K562 (cell line): Measurements from ENCODE around the gene CCNL2. TPM values are rescaled to one million over a fixed set of nuclear protein-coding genes. Genes with fewer than 3 reads are reported as not detected.

Experiments
- CBFB ChIP-seq: sonication (generic); formaldehyde crosslinking; IDR thresholded peaks from 2 replicates; pipeline ENCODE4 v1.4.0; 2020; ENCODE audit warnings: mild to moderate bottlenecking, missing genetic modification reagents
- CHD1 ChIP-seq: fragments of 200-600 bp; sonication (generic); IDR thresholded peaks from one replicate; pipeline ENCODE4 v1.6.1; 2012; ENCODE audit warnings: mild to moderate bottlenecking, moderate library complexity, low read length, inconsistent platforms
- CTBP1 ChIP-seq: fragments of 450-650 bp; IDR thresholded peaks from 2 replicates; pipeline ENCODE4 v1.6.1; 2016; ENCODE audit warnings: borderline replicate concordance
- HMGN3 ChIP-seq: IDR thresholded peaks from 2 replicates; pipeline ENCODE4 v1.6.1; 2011; ENCODE audit warnings: borderline replicate concordance, low read depth, mild to moderate bottlenecking, mixed read lengths, low read length; ENCODE audit not compliant: insufficient read length; ENCODE audit errors: extremely low read depth
- KDM5B ChIP-seq: fragments of 200-600 bp; sonication (generic); IDR thresholded peaks from 2 replicates; pipeline ENCODE4 v1.6.1; 2012; ENCODE audit warnings: low read depth, mild to moderate bottlenecking, moderate library complexity, low read length, control low read depth, inconsistent platforms; ENCODE audit not compliant: insufficient replicate concordance
- POLR2A ChIP-seq: fragments of 450-650 bp; conservative IDR thresholded peaks from 2 replicates; pipeline ENCODE4 v1.6.1; 2016
- POLR2G ChIP-seq: fragments of 200-400 bp; formaldehyde crosslinking; IDR thresholded peaks from 2 replicates; pipeline ENCODE4 v1.6.1; 2017; ENCODE audit warnings: low read depth, mild to moderate bottlenecking, antibody characterized with exemption, low read length, moderate library complexity
- SMC3 ChIP-seq: conservative IDR thresholded peaks from 2 replicates; pipeline ENCODE4 v1.6.1; 2011; ENCODE audit warnings: low read depth, low read length, improper control_type of control experiment; ENCODE audit not compliant: insufficient read depth
- TEAD1 ChIP-seq, 2 experiments: fragments of 450-650 bp in 1 of 2; sonication (generic) in 1 of 2; formaldehyde crosslinking; IDR thresholded peaks; 2 replicates each; pipeline versions ENCODE4 v1.4.0 to v1.8.0; 2020 to 2022; ENCODE audit warnings: mild to moderate bottlenecking in 2 of 2, missing genetic modification reagents in 1 of 2
- ZBTB17 ChIP-seq: fragments of 450-650 bp; formaldehyde crosslinking; IDR thresholded peaks from 2 replicates; pipeline ENCODE4 v1.4.0; 2020; ENCODE audit warnings: mild to moderate bottlenecking
- ZBTB7A ChIP-seq: IDR thresholded peaks from 2 replicates; pipeline ENCODE4 v1.6.1; 2011; ENCODE audit warnings: low read depth, mild to moderate bottlenecking, low read length, moderate library complexity, borderline replicate concordance; ENCODE audit not compliant: control insufficient read depth
- ZNF146 ChIP-seq: IDR thresholded peaks from one replicate; pipeline ENCODE4 v1.6.1; 2018; ENCODE audit warnings: missing compliant biosample characterization; ENCODE audit not compliant: unreplicated experiment
- ZNF584 ChIP-seq: fragments of 200-800 bp; sonication (Bioruptor generic); IDR thresholded peaks from 2 replicates; pipeline ENCODE4 v1.6.1; 2016; ENCODE audit warnings: low read depth, mild to moderate bottlenecking, missing genetic modification characterization, missing compliant biosample characterization
- ZNF695 ChIP-seq: fragments of 450-650 bp; formaldehyde crosslinking; IDR thresholded peaks from 2 replicates; pipeline ENCODE4 v1.4.0; 2020; ENCODE audit warnings: mild to moderate bottlenecking, moderate library complexity
- polyA plus RNA-seq, 8 experiments: library from polyadenylated mRNA; depleted of rRNA in 4 of 8; stranded (reverse) in 5 of 8; unstranded in 3 of 8; fragments of >200 nt; fragmentation: Nextera tagmentation in 2 of 8; fragmentation: Illumina TruSeq in 1 of 8; extraction: Ambion mirVana in 2 of 8; extraction: Trizol in 1 of 8; gene quantifications; 2 replicates each; pipeline versions ENCODE4 v1.2.1 to v1.2.3, GENCODE V29; 2011 to 2014; ENCODE audit warnings: inconsistent platforms in 1 of 8, missing spikeins in 1 of 8
- total RNA-seq, 7 experiments: library from RNA; depleted of rRNA in 6 of 7; stranded (reverse); fragments of >200 nt in 6 of 7; fragmentation: Illumina TruSeq in 2 of 7; extraction: Trizol in 2 of 7; gene quantifications; 2 replicates each; pipeline versions ENCODE4 v1.2.1 to v1.2.3, GENCODE V29; 2011 to 2021; ENCODE audit warnings: low replicate concordance in 1 of 7
- TF ChIP-seq, protein P1 (sequence below), 2 experiments: fragments of 450-650 bp in 1 of 2; sonication (generic) in 1 of 2; formaldehyde crosslinking in 1 of 2; IDR thresholded peaks; 2 replicates each; pipeline versions ENCODE4 v1.7.1 to v1.9.0; 2016 to 2022; ENCODE audit warnings: inconsistent platforms in 1 of 2, mild to moderate bottlenecking in 1 of 2, missing genetic modification reagents in 1 of 2
- TF ChIP-seq, protein P2 (sequence below): sonication (generic); formaldehyde crosslinking; IDR thresholded peaks from 2 replicates; pipeline ENCODE4 v1.8.1; 2023; ENCODE audit warnings: mild to moderate bottlenecking, missing genetic modification reagents, moderate library complexity

Gene CCNL2
- total and polyA plus RNA-seq, 9 of the 15 experiments (the other 6 are each of a cell fraction or from before 2014, with no cell fraction given), result 2.8 to 287 (median 94.5) TPM

DNA sequence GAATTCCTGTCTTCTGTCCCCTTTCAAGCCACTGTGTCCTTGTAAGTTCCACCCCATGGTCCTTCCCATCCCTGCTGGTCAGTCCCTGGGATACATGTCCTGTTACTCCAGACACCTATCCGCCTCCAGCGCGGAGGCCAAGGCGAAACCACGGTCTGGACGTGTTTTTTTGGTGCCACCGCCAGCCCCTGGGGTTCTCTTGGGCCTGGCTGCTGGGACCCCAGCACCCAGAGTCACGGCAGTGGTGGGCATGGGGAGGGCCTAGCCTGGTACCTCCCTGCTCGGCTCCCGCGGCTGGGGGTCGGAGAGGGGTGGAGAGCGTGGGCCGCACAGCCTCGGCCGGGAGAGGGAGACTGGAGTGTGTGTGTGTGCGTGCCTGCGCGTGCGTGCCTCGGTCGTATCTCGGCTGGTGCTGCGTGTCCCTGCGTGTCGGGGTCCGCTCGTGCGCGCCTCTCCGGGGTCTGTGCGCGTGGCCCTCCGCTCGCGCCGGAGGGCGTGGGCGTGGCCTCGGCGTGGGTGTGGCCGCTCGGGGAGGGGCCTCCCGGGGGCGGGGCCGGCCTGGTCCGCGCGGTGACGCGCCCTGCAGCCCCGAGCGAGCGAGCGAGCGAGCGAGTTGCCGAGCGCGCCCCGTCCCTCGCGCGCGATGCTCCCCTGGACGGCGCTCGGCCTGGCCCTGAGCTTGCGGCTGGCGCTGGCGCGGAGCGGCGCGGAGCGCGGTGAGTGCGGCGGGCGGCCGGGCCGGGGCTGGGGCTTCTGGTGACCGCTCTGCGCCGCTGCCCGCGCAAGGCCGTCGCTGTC, 36.2 kb upstream of the CCNL2 start, which contains the start of gene VWA1 (continued):
- TF ChIP-seq TEAD1 (CRISPR knock-in tag; IDR thresholded peaks at IDR 0.05), result 0 out of 4 replicates have a peak, but pooled peaks of 1 of the 2 experiments have one; percentile 37
- TF ChIP-seq ZBTB17 (CRISPR knock-in tag), result peak; percentile 70
- TF ChIP-seq POLR2A, result peak; percentile 44; the same call in 1 of the 2 replicates
- 0 out of 2 replicates have a peak, but pooled peaks have one; percentile 18 for TF ChIP-seq ZNF695 (CRISPR knock-in tag)
- TF ChIP-seq, protein P1, sequence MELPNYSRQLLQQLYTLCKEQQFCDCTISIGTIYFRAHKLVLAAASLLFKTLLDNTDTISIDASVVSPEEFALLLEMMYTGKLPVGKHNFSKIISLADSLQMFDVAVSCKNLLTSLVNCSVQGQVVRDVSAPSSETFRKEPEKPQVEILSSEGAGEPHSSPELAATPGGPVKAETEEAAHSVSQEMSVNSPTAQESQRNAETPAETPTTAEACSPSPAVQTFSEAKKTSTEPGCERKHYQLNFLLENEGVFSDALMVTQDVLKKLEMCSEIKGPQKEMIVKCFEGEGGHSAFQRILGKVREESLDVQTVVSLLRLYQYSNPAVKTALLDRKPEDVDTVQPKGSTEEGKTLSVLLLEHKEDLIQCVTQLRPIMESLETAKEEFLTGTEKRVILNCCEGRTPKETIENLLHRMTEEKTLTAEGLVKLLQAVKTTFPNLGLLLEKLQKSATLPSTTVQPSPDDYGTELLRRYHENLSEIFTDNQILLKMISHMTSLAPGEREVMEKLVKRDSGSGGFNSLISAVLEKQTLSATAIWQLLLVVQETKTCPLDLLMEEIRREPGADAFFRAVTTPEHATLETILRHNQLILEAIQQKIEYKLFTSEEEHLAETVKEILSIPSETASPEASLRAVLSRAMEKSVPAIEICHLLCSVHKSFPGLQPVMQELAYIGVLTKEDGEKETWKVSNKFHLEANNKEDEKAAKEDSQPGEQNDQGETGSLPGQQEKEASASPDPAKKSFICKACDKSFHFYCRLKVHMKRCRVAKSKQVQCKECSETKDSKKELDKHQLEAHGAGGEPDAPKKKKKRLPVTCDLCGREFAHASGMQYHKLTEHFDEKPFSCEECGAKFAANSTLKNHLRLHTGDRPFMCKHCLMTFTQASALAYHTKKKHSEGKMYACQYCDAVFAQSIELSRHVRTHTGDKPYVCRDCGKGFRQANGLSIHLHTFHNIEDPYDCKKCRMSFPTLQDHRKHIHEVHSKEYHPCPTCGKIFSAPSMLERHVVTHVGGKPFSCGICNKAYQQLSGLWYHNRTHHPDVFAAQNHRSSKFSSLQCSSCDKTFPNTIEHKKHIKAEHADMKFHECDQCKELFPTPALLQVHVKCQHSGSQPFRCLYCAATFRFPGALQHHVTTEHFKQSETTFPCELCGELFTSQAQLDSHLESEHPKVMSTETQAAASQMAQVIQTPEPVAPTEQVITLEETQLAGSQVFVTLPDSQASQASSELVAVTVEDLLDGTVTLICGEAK (IDR thresholded peaks at IDR 0.05), result 0 out of 2 replicates have a peak, but pooled peaks have one; percentile 49
- TF ChIP-seq, protein P1 (CRISPR knock-in tag; IDR thresholded peaks at IDR 0.05), result no peak
- no peak for TF ChIP-seq CHD1
- no peak for TF ChIP-seq ZNF146 (CRISPR knock-in tag)
- peak; percentile 29 for TF ChIP-seq KDM5B
- no peak for TF ChIP-seq ZNF584
- TF ChIP-seq, protein P2, sequence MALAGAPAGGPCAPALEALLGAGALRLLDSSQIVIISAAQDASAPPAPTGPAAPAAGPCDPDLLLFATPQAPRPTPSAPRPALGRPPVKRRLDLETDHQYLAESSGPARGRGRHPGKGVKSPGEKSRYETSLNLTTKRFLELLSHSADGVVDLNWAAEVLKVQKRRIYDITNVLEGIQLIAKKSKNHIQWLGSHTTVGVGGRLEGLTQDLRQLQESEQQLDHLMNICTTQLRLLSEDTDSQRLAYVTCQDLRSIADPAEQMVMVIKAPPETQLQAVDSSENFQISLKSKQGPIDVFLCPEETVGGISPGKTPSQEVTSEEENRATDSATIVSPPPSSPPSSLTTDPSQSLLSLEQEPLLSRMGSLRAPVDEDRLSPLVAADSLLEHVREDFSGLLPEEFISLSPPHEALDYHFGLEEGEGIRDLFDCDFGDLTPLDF (CRISPR knock-in tag), result peak; percentile 36; the same call in 1 of the 2 replicates
- peak; percentile 85; the same call in 1 of the 2 replicates for TF ChIP-seq ZBTB7A
- TF ChIP-seq HMGN3, result peak; percentile 93
- peak; percentile 74 for TF ChIP-seq POLR2G
- TF ChIP-seq CTBP1, result peak; percentile 86; the same call in 1 of the 2 replicates
- no peak for TF ChIP-seq SMC3
- TF ChIP-seq CBFB (CRISPR knock-in tag), result peak; percentile 82; the same call in 1 of the 2 replicates
